ENCODE data around the gene DHX9. TPM values are rescaled to one million over a fixed set of nuclear protein-coding genes. Genes with fewer than 3 reads are reported as not detected.

Gene DHX9
- total RNA-seq, 1 donor from 2014 or later, result 117 TPM

DNA sequence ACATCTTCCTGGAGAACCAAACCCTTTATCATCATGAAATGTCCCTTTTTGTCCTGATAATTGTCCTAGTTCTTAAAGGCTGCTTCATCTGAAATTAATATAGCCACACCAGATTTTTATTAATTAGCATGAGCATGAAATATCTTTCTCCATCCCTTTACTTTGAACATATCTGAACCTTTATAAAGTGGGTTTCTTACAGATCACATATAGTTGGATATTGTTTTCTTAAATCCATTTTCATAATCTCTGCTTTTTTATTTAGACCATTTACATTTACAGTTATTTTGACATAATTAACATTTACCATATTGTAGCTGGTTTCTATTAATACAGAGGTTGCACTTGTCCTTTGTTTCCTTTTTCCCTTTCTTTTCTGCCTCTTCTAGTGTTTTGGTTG is 96.6 kb downstream of the DHX9 start:
- Mint-ChIP-seq H3K27ac (ENCODE audit: unreplicated experiment) (no peak overlapping the region), H3K9me3 (ENCODE audit: low read depth) (peaks cover 20% of the 10 kb centered on the region), H3K27me3 (ENCODE audit: low read depth) (peaks cover 15% of the 10 kb centered on the region), H3K4me1 (ENCODE audit: low read depth) (no peaks in the 10 kb centered on the region), H3K4me3 (ENCODE audit: unreplicated experiment) (no peak overlapping the region), H3K36me3 (ENCODE audit: low read depth) (peaks cover 11% of the 10 kb centered on the region)
- TF ChIP-seq CTCF (IDR thresholded peaks at IDR 0.05), result no peak
- no peak for DNase-seq (ENCODE audit: low spot score)

Other genes with a start within 250 kb of the DHX9 start
- gene RGS16, start 235.0 kb upstream of the DHX9 start, total RNA-seq, result 0.56 to 7.7 TPM (median 7.0 TPM) in 3 replicates
- 0.17 TPM in 1 of 3 replicates, not detected in the others for gene RGS8, start 154.8 kb upstream of the DHX9 start, total RNA-seq
- gene NPL, start 49.6 kb upstream of the DHX9 start, total RNA-seq, result 2.3 to 5.0 TPM (median 4.3 TPM) in 3 replicates
- gene SHCBP1L, start 113.8 kb downstream of the DHX9 start, total RNA-seq, result not detected in 3 replicates
- gene LAMC1, start 184.1 kb downstream of the DHX9 start, total RNA-seq, result 307 to 453 TPM (median 449 TPM) in 3 replicates